Ascending aorta (tissue), 2 donors: ENCODE measurements around the gene MGAT5. TPM values are rescaled to one million over a fixed set of nuclear protein-coding genes. Genes with fewer than 3 reads are reported as not detected.

Experiments used
- DNase-seq, 2 donors: peaks; one replicate each; pipeline ENCODE4 v3.0.0-alpha.2; 2019; ENCODE audit warnings: low spot score in 2 of 2
- H3K27ac ChIP-seq, 2 donors: fragments of 200-600 bp; sonication (generic); one replicate each; pipeline ENCODE4 v1.5.1; 2016 to 2017; ENCODE audit warnings: mild to moderate bottlenecking in 1 of 2
- H3K27me3 ChIP-seq: fragments of 200-600 bp; sonication (generic); one replicate; pipeline ENCODE4 v1.5.1; 2017
- H3K36me3 ChIP-seq, 2 donors: fragments of 200-600 bp; sonication (generic); one replicate each; pipeline ENCODE4 v1.5.1; 2016
- H3K4me1 ChIP-seq, 2 donors: fragments of 200-600 bp; sonication (generic); one replicate each; pipeline ENCODE4 v1.5.1; 2016 to 2017; ENCODE audit warnings: mild to moderate bottlenecking in 1 of 2
- H3K4me3 ChIP-seq, 2 donors: fragments of 200-600 bp; sonication (generic); one replicate each; pipeline ENCODE4 v1.5.1; 2016 to 2017; ENCODE audit warnings: mild to moderate bottlenecking in 1 of 2
- H3K9me3 ChIP-seq, 2 donors: fragments of 200-600 bp; sonication (generic); one replicate each; pipeline ENCODE4 v1.5.1; 2016
- CTCF ChIP-seq, 3 experiments: fragments of 200-600 bp in 2 of 3; fragments of 450-650 bp in 1 of 3; sonication (generic) in 2 of 3; IDR thresholded peaks; one replicate each; pipeline ENCODE4 v1.5.1; 2016 to 2019; ENCODE audit warnings: antibody characterized with exemption in 3 of 3, mild to moderate bottlenecking in 1 of 3, moderate library complexity in 1 of 3
- intact Hi-C: fragments of 100-400 bp; cut with DNase I; formaldehyde crosslinking; loops from one replicate; pipeline ENCODE4 v1.15.1; 2023
- total RNA-seq: library from RNA; depleted of rRNA; stranded (reverse); fragments of >200 nt; gene quantifications from one replicate; pipeline ENCODE4 v1.1.0, GENCODE V29; 2016

Gene MGAT5
- total RNA-seq, 1 donor from 2014 or later: 15.4 TPM

GRCh38 chr2:134454426-134454825 lies 200.6 kb downstream of the MGAT5 start:
- Histone ChIP-seq H3K4me3 (no peak overlapping the region), H3K9me3 (no peaks in the 10 kb centered on the region), H3K27me3 (no peaks in the 10 kb centered on the region), H3K4me1 (no peaks in the 10 kb centered on the region), H3K27ac (no peak overlapping the region), H3K36me3 (no peaks in the 10 kb centered on the region)
- TF ChIP-seq CTCF (IDR thresholded peaks at IDR 0.05): no peak
- intact Hi-C loops: no loop called here
- DNase-seq: no peak

- Histone ChIP-seq H3K27ac (no peak overlapping the region), H3K9me3 (no peaks in the 10 kb centered on the region), H3K4me3 (no peak overlapping the region), H3K36me3 (no peaks in the 10 kb centered on the region), H3K4me1 (no peaks in the 10 kb centered on the region), H3K27me3 (no peaks in the 10 kb centered on the region)
- no peak for DNase-seq
- intact Hi-C loops: no loop called here
- no peak for TF ChIP-seq CTCF (IDR thresholded peaks at IDR 0.05)
Observed at GRCh38 chr2:134454931-134455330, 201.1 kb downstream of the MGAT5 start.

GRCh38 chr2:134455426-134455825 lies 201.6 kb downstream of the MGAT5 start:
- DNase-seq: no peak
- H3K27me3 ChIP-seq: no peaks in the 10 kb centered on the region
- no peaks in the 10 kb centered on the region for H3K36me3 ChIP-seq
- intact Hi-C loops: no loop called here
- no peaks in the 10 kb centered on the region for H3K9me3 ChIP-seq
- H3K27ac ChIP-seq: no peak overlapping the region
- no peaks in the 10 kb centered on the region for H3K4me1 ChIP-seq
- TF ChIP-seq CTCF (IDR thresholded peaks at IDR 0.05): no peak
- no peak overlapping the region for H3K4me3 ChIP-seq

GRCh38 chr2:134457353-134457752 lies 203.5 kb downstream of the MGAT5 start:
- TF ChIP-seq CTCF (IDR thresholded peaks at IDR 0.05): no peak
- intact Hi-C loops: no loop called here
- DNase-seq: no peak

GRCh38 chr2:134457765-134458472 lies 204.0 kb downstream of the MGAT5 start:
- H3K9me3 ChIP-seq: no peaks in the 10 kb centered on the region
- H3K4me1 ChIP-seq: no peaks in the 10 kb centered on the region
- intact Hi-C loops: no loop called here
- H3K4me3 ChIP-seq: no peak overlapping the region
- no peaks in the 10 kb centered on the region for H3K27me3 ChIP-seq
- DNase-seq: no peak
- H3K36me3 ChIP-seq: no peaks in the 10 kb centered on the region
- no peak overlapping the region for H3K27ac ChIP-seq
- TF ChIP-seq CTCF (IDR thresholded peaks at IDR 0.05): no peak

More at GRCh38 chr2:134457353-134457752, 203.5 kb downstream of the MGAT5 start:
- Histone ChIP-seq H3K27me3 (no peaks in the 10 kb centered on the region), H3K36me3 (no peaks in the 10 kb centered on the region), H3K4me1 (no peaks in the 10 kb centered on the region), H3K9me3 (no peaks in the 10 kb centered on the region), H3K4me3 (no peak overlapping the region), H3K27ac (no peak overlapping the region)

GRCh38 chr2:134458473-134458853 lies 204.6 kb downstream of the MGAT5 start:
- intact Hi-C loops: no loop called here
- no peak overlapping the region for H3K27ac ChIP-seq

More at GRCh38 chr2:134458473-134458853, 204.6 kb downstream of the MGAT5 start:
- Histone ChIP-seq H3K4me3 (no peak overlapping the region), H3K27me3 (no peaks in the 10 kb centered on the region), H3K4me1 (no peaks in the 10 kb centered on the region), H3K36me3 (no peaks in the 10 kb centered on the region), H3K9me3 (no peaks in the 10 kb centered on the region)
- TF ChIP-seq CTCF (IDR thresholded peaks at IDR 0.05): no peak
- DNase-seq: peak in 1 of 2 donors; percentile 39
